Endothelial cell of umbilical vein (primary cell): ENCODE results near the gene CASP7. TPM values are rescaled to one million over a fixed set of nuclear protein-coding genes. Genes with fewer than 3 reads are reported as not detected.
"Not testable (repeated sequence)": the region's sequence is repeated elsewhere in the genome, so short reads cannot be mapped to it uniquely, and the experiment has no call there.

Experiments
- BruUV-seq: library from RNA; stranded (reverse); fragments of 400-500 nt; replicated peaks from 2 replicates; lab custom pipeline; 2021; lab: Mats Ljungman, UMichigan
- CTCF ChIA-PET: fragments of 300-600, 350-600 bp; sonication (Branson Sonifier 250); formaldehyde crosslinking; loops from one replicate; lab custom pipeline; 2021; ENCODE audit warnings: antibody characterized with exemption, inconsistent platforms; lab: Charles Lee
- POLR2A ChIA-PET: fragments of 300-600, 350-600 bp; sonication (Branson Sonifier 250); formaldehyde crosslinking; loops from one replicate; lab custom pipeline; 2021; ENCODE audit warnings: antibody characterized with exemption, inconsistent platforms; lab: Charles Lee
- DNase-seq: peaks from one replicate; pipeline ENCODE4 v3.0.0-alpha.2; 2011; ENCODE audit warnings: low read depth, low spot score
- FAIRE-seq: peaks from 2 replicates; lab custom pipeline; 2011; peaks lifted over from hg19 to GRCh38; lab: Jason Lieb, UNC
- H2AFZ ChIP-seq: 2 replicates; pipeline ENCODE4 v1.6.0; 2012; ENCODE audit warnings: low read depth, low read length, control low read depth, inconsistent platforms
- H3K27ac ChIP-seq: 2 replicates; pipeline ENCODE4 v1.5.1; 2011; ENCODE audit warnings: low read depth, mild to moderate bottlenecking, control low read depth, low read length, moderate library complexity; ENCODE audit not compliant: insufficient read depth
- H3K27me3 ChIP-seq, 2 experiments: 2 replicates each; pipeline versions ENCODE4 v1.6.0 to v1.6.1; 2011; ENCODE audit warnings: low read length in 2 of 2, mixed read lengths in 1 of 2; ENCODE audit not compliant: control insufficient read depth in 2 of 2, insufficient read depth in 2 of 2
- H3K36me3 ChIP-seq, 2 experiments: 2 replicates in 1 of 2; 3 replicates in 1 of 2; pipeline ENCODE4 v1.5.1; 2011; ENCODE audit warnings: low read length in 2 of 2, mild to moderate bottlenecking in 1 of 2, moderate library complexity in 1 of 2; ENCODE audit not compliant: control insufficient read depth in 2 of 2, insufficient read depth in 2 of 2; ENCODE audit errors: extremely low read depth in 1 of 2
- H3K4me1 ChIP-seq: 3 replicates; pipeline ENCODE4 v1.5.1; 2011; ENCODE audit warnings: mild to moderate bottlenecking, low read length; ENCODE audit not compliant: control insufficient read depth, insufficient read depth; ENCODE audit errors: extremely low read depth
- H3K4me2 ChIP-seq: 2 replicates; pipeline ENCODE4 v1.6.1; 2011; ENCODE audit warnings: low read length, control low read depth, mixed read lengths; ENCODE audit not compliant: insufficient read depth
- H3K4me3 ChIP-seq, 3 experiments: fragments of 200-600 bp in 1 of 3; sonication (generic), shearing (Covaris generic) in 1 of 3; replicated peaks in 1 of 3; 2 replicates each; pipeline ENCODE4 v1.5.1; 2011 to 2016; ENCODE audit warnings: control low read depth in 3 of 3, low read length in 3 of 3, mild to moderate bottlenecking in 2 of 3, inconsistent platforms in 1 of 3, low read depth in 1 of 3, moderate library complexity in 1 of 3; ENCODE audit not compliant: insufficient read depth in 1 of 3
- H3K79me2 ChIP-seq: 2 replicates; pipeline ENCODE4 v1.6.0; 2012; ENCODE audit warnings: low read length, inconsistent platforms; ENCODE audit not compliant: control insufficient read depth, insufficient read depth
- H3K9ac ChIP-seq: replicated peaks from 2 replicates; pipeline ENCODE3; 2011; ENCODE audit warnings: low read length, control low read depth; ENCODE audit not compliant: insufficient read depth; ENCODE audit errors: extremely low read depth
- H3K9me1 ChIP-seq: replicated peaks from 3 replicates; pipeline ENCODE4 v1.6.0; 2011; ENCODE audit warnings: mild to moderate bottlenecking, low read length; ENCODE audit not compliant: control insufficient read depth, insufficient read depth; ENCODE audit errors: extremely low read depth
- H3K9me3 ChIP-seq: replicated peaks from 2 replicates; pipeline ENCODE4 v1.5.1; 2012; ENCODE audit warnings: low read length, inconsistent platforms; ENCODE audit not compliant: control insufficient read depth, insufficient read depth
- H4K20me1 ChIP-seq: replicated peaks from 2 replicates; pipeline ENCODE3; 2011; ENCODE audit warnings: mild to moderate bottlenecking, low read length; ENCODE audit not compliant: control insufficient read depth, insufficient read depth; ENCODE audit errors: extremely low read depth
- EZH2 ChIP-seq: IDR thresholded peaks from 2 replicates; pipeline ENCODE4 v1.6.1; 2012; ENCODE audit warnings: borderline replicate concordance, low read depth, mild to moderate bottlenecking, moderate library complexity, low read length, inconsistent platforms; ENCODE audit not compliant: severe bottlenecking
- FOS ChIP-seq: IDR thresholded peaks from 2 replicates; pipeline ENCODE4 v1.6.1; 2011; ENCODE audit warnings: mild to moderate bottlenecking, low read length, moderate library complexity, borderline replicate concordance; ENCODE audit not compliant: insufficient read depth
- GATA2 ChIP-seq: IDR thresholded peaks from 2 replicates; pipeline ENCODE4 v1.7.0; 2011; ENCODE audit warnings: low read depth, mild to moderate bottlenecking, moderate library complexity, mixed read lengths, low read length; ENCODE audit not compliant: insufficient read length, insufficient read depth
- JUN ChIP-seq: IDR thresholded peaks from 2 replicates; pipeline ENCODE4 v1.6.1; 2011; ENCODE audit warnings: borderline replicate concordance, low read depth; ENCODE audit not compliant: insufficient read length, insufficient read depth
- MYC ChIP-seq: IDR thresholded peaks from one replicate; pipeline ENCODE4 v1.6.1; 2011; ENCODE audit warnings: mild to moderate bottlenecking, low read depth, low read length
- POLR2A ChIP-seq: IDR thresholded peaks from 2 replicates; pipeline ENCODE4 v1.6.1; 2012; ENCODE audit warnings: low read depth, mild to moderate bottlenecking, control low read depth, low read length
- POLR2AphosphoS5 ChIP-seq: IDR thresholded peaks from 2 replicates; pipeline ENCODE4 v1.6.1; 2012; ENCODE audit warnings: low read depth, mild to moderate bottlenecking, control low read depth, low read length, moderate library complexity; ENCODE audit not compliant: insufficient read depth
- dilution Hi-C: fragments of 300-500 bp; cut with MboI; formaldehyde crosslinking; loops from one replicate; pipeline ENCODE4 v1.15.0; 2019; ENCODE audit warnings: low sequenced_read_pairs; ENCODE audit not compliant: extremely low pct_ligation_motif_present
- intact Hi-C: fragments of 100-400 bp; cut with micrococcal nuclease; formaldehyde crosslinking; loops from one replicate; pipeline ENCODE4 v1.10.0; 2022
- polyA plus RNA-seq, 4 experiments: library from polyadenylated mRNA; depleted of rRNA in 3 of 4; stranded (reverse) in 3 of 4; unstranded in 1 of 4; fragments of >200 nt; gene quantifications; 2 replicates each; pipeline versions ENCODE4 v1.2.1 to v1.2.3, GENCODE V29; 2011 to 2012; ENCODE audit warnings: missing spikeins in 1 of 4
- total RNA-seq: library from RNA; stranded (reverse); gene quantifications from 2 replicates; pipeline ENCODE4 v1.2.3, GENCODE V29; 2021
- TF ChIP-seq, protein P1 (sequence below), 2 donors: IDR thresholded peaks; 1 replicate in 1 of 2; 2 replicates in 1 of 2; pipeline ENCODE4 v1.5.1; 2011; ENCODE audit warnings: low read length in 2 of 2, mild to moderate bottlenecking in 2 of 2, moderate library complexity in 2 of 2, control low read depth in 1 of 2, inconsistent platforms in 1 of 2, low read depth in 1 of 2; ENCODE audit not compliant: insufficient read depth in 1 of 2; ENCODE audit errors: extremely low read depth in 1 of 2
- TF ChIP-seq, protein P2 (sequence below): IDR thresholded peaks from 2 replicates; pipeline ENCODE4 v1.6.1; 2011; ENCODE audit not compliant: insufficient read depth, insufficient read length

CASP7 gene
- total and polyA plus RNA-seq, 2 donors (not counting 3 experiments of a cell fraction or from before 2014, with no cell fraction given): 14.6 to 54.3 TPM

DNA sequence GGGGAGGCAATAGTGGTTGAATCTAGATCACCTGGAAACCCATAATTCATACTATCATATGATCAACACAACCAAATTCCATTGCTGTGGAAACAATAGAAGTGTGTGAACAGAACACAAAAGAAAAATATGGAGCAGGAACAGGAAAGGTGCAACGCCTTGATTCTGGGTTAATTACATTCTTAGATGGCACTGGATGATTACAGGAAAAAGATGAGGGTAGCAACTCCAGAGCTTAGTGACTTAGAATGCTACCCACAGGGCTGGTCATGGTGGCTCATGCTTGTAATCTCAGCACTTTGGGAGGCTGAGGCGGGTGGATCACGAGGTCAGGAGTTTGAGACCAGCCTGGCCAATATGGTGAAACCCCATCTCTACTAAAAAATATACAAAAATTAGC is 91.4 kb downstream of the CASP7 start:
- H3K4me1 ChIP-seq, H3K4me3 ChIP-seq, H4K20me1 ChIP-seq, H3K79me2 ChIP-seq, BruUV-seq, intact Hi-C loops, H3K4me2 ChIP-seq, H3K9me3 ChIP-seq, H3K9me1 ChIP-seq, FAIRE-seq, CTCF ChIA-PET, H3K9ac ChIP-seq, H3K27ac ChIP-seq, dilution Hi-C loops, H2AFZ ChIP-seq, H3K36me3 ChIP-seq, DNase-seq, POLR2A ChIA-PET: not testable (repeated sequence)
- H3K27me3 ChIP-seq: peaks cover 3 to 12% of the 10 kb centered on the region in 2 experiments

DNA sequence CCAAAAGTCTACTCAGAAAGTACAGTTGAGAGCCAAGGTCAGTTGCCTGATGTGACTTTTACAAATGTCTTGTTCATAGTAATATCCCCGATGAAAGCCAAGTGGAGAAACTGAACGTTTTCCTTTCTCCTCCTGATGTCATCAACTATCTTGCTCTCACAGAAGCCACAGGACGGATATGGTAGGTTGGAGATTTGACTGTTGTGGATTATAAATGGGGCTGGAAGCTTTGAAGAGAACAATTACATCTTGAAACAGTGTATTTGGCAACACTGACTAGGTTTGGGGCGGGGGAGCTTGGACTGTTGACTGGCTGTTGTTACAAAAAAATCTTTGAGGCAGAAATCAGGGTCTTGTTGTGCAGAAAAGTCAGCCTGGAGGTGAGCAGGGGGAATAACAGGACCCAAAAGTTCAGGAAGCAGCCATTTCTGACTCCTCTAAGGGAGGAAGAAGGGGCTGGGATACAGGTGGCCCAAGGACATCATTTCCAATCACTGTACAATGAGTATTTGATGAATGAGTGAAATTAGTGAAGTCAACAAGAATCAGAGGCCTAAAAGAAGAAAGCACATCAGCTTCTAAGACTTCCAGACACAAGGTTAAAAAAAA is 96.1 kb downstream of the CASP7 start:
- TF ChIP-seq MYC (no peak), FOS (no peak), POLR2AphosphoS5 (no peak), POLR2A (no peak), EZH2 (no peak), JUN (no peak), GATA2 (no peak)
- TF ChIP-seq, protein P1, sequence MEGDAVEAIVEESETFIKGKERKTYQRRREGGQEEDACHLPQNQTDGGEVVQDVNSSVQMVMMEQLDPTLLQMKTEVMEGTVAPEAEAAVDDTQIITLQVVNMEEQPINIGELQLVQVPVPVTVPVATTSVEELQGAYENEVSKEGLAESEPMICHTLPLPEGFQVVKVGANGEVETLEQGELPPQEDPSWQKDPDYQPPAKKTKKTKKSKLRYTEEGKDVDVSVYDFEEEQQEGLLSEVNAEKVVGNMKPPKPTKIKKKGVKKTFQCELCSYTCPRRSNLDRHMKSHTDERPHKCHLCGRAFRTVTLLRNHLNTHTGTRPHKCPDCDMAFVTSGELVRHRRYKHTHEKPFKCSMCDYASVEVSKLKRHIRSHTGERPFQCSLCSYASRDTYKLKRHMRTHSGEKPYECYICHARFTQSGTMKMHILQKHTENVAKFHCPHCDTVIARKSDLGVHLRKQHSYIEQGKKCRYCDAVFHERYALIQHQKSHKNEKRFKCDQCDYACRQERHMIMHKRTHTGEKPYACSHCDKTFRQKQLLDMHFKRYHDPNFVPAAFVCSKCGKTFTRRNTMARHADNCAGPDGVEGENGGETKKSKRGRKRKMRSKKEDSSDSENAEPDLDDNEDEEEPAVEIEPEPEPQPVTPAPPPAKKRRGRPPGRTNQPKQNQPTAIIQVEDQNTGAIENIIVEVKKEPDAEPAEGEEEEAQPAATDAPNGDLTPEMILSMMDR (IDR thresholded peaks at IDR 0.05; ENCODE audit: extremely low read depth in 1 of 2, insufficient read depth in 1 of 2, low read depth in 1 of 2, low read length in 2 of 2): no peak
- TF ChIP-seq, protein P2, sequence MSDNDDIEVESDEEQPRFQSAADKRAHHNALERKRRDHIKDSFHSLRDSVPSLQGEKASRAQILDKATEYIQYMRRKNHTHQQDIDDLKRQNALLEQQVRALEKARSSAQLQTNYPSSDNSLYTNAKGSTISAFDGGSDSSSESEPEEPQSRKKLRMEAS: no peak
- Histone ChIP-seq H3K4me2 (no peak overlapping the region), H3K79me2 (no peaks in the 10 kb centered on the region), H3K27ac (no peak overlapping the region), H3K4me1 (no peaks in the 10 kb centered on the region), H3K27me3 (peaks cover 3 to 6% of the 10 kb centered on the region in 2 experiments), H3K4me3 (no peak overlapping the region), H2AFZ (no peak overlapping the region), H3K9ac (no peak overlapping the region), H3K9me3 (no peaks in the 10 kb centered on the region), H3K9me1 (no peaks in the 10 kb centered on the region), H4K20me1 (no peaks in the 10 kb centered on the region), H3K36me3 (no peaks in the 10 kb centered on the region)
- CTCF ChIA-PET: no interaction called here
- DNase-seq (no peak), FAIRE-seq (no peak)
- POLR2A ChIA-PET: no interaction called here
- intact Hi-C loops: no loop called here
- dilution Hi-C loops: no loop called here
- no TSS peak for BruUV-seq
